Liver (tissue), 9 donors: ENCODE results near the gene MT4. TPM values are rescaled to one million over a fixed set of nuclear protein-coding genes. Genes with fewer than 3 reads are reported as not detected.

Experiments used
- DNase-seq: peaks from one replicate; pipeline ENCODE4 v3.0.0-alpha.2; 2017; ENCODE audit warnings: low spot score
- H3K27ac ChIP-seq, 2 donors: one replicate each; pipeline ENCODE4 v1.7.0; 2013; ENCODE audit warnings: inconsistent platforms in 2 of 2, low read length in 2 of 2, control low read depth in 1 of 2, low read depth in 1 of 2, mild to moderate bottlenecking in 1 of 2
- H3K27me3 ChIP-seq, 4 donors: one replicate each; pipeline versions ENCODE4 v1.6.1 to v1.7.0; 2013; ENCODE audit warnings: low read length in 3 of 4, inconsistent platforms in 1 of 4, mild to moderate bottlenecking in 1 of 4, moderate library complexity in 1 of 4; ENCODE audit not compliant: control insufficient read depth in 4 of 4, insufficient read depth in 4 of 4
- H3K36me3 ChIP-seq, 4 donors: one replicate each; pipeline versions ENCODE4 v1.6.1 to v1.7.0; 2013; ENCODE audit warnings: low read length in 3 of 4, mild to moderate bottlenecking in 3 of 4, low read depth in 1 of 4, moderate library complexity in 1 of 4; ENCODE audit not compliant: control insufficient read depth in 4 of 4, insufficient read depth in 3 of 4
- H3K4me1 ChIP-seq, 4 donors: one replicate each; pipeline versions ENCODE4 v1.6.1 to v1.7.0; 2013; ENCODE audit warnings: low read length in 3 of 4, mild to moderate bottlenecking in 3 of 4, moderate library complexity in 1 of 4; ENCODE audit not compliant: control insufficient read depth in 4 of 4, insufficient read depth in 4 of 4
- H3K4me3 ChIP-seq, 3 donors: one replicate each; pipeline versions ENCODE4 v1.6.1 to v1.7.0; 2013; ENCODE audit warnings: low read length in 3 of 3, control low read depth in 1 of 3, low read depth in 1 of 3, mild to moderate bottlenecking in 1 of 3
- H3K9ac ChIP-seq, 2 donors: one replicate each; pipeline ENCODE4 v1.7.0; 2013; ENCODE audit warnings: low read length in 2 of 2, mild to moderate bottlenecking in 2 of 2, moderate library complexity in 2 of 2, control low read depth in 1 of 2, low read depth in 1 of 2
- H3K9me3 ChIP-seq, 4 donors: one replicate each; pipeline versions ENCODE4 v1.6.1 to v1.7.0; 2013; ENCODE audit warnings: low read length in 3 of 4; ENCODE audit not compliant: control insufficient read depth in 4 of 4
- ATF3 ChIP-seq: IDR thresholded peaks from 2 replicates; pipeline ENCODE4 v1.6.1; 2016; ENCODE audit warnings: antibody characterized with exemption
- CTCF ChIP-seq: fragments of 150-350 bp; IDR thresholded peaks from 2 replicates; pipeline ENCODE4 v1.5.1; 2017; ENCODE audit warnings: improper control_type of control experiment, low read depth, low read length; ENCODE audit not compliant: missing input control
- EGR1 ChIP-seq, 2 donors: IDR thresholded peaks; 2 replicates each; pipeline ENCODE4 v1.6.1; 2016 to 2018; ENCODE audit warnings: antibody characterized with exemption in 2 of 2, low read depth in 2 of 2
- FOXA2 ChIP-seq: IDR thresholded peaks from 2 replicates; pipeline ENCODE4 v1.6.1; 2016; ENCODE audit warnings: antibody characterized with exemption
- GABPA ChIP-seq, 2 donors: IDR thresholded peaks in 1 of 2; conservative IDR thresholded peaks in 1 of 2; 2 replicates each; pipeline ENCODE4 v1.6.1; 2016; ENCODE audit warnings: antibody characterized with exemption in 2 of 2, mild to moderate bottlenecking in 1 of 2, moderate library complexity in 1 of 2
- HNF4A ChIP-seq, 2 donors: conservative IDR thresholded peaks; 2 replicates each; pipeline ENCODE4 v1.6.1; 2016; ENCODE audit warnings: antibody characterized with exemption in 2 of 2, mild to moderate bottlenecking in 2 of 2
- HNF4G ChIP-seq: IDR thresholded peaks from 2 replicates; pipeline ENCODE4 v1.6.1; 2016; ENCODE audit warnings: antibody characterized with exemption
- JUND ChIP-seq, 2 donors: IDR thresholded peaks; 2 replicates each; pipeline ENCODE4 v1.6.1; 2016; ENCODE audit warnings: antibody characterized with exemption in 2 of 2
- MAX ChIP-seq: IDR thresholded peaks from 2 replicates; pipeline ENCODE4 v1.6.1; 2016; ENCODE audit warnings: antibody characterized with exemption
- NR2F2 ChIP-seq: IDR thresholded peaks from 2 replicates; pipeline ENCODE4 v1.6.1; 2016; ENCODE audit warnings: antibody characterized with exemption
- RAD21 ChIP-seq, 2 donors: IDR thresholded peaks; 2 replicates each; pipeline ENCODE4 v1.6.1; 2016; ENCODE audit warnings: antibody characterized with exemption in 2 of 2, mild to moderate bottlenecking in 2 of 2
- REST ChIP-seq: IDR thresholded peaks from 2 replicates; pipeline ENCODE4 v1.6.1; 2016; ENCODE audit warnings: antibody characterized with exemption, mild to moderate bottlenecking
- RXRA ChIP-seq, 2 donors: IDR thresholded peaks; 2 replicates each; pipeline ENCODE4 v1.6.1; 2017 to 2018; ENCODE audit warnings: antibody characterized with exemption in 2 of 2, mild to moderate bottlenecking in 1 of 2
- SP1 ChIP-seq: IDR thresholded peaks from 2 replicates; pipeline ENCODE4 v1.6.1; 2018; ENCODE audit warnings: antibody characterized with exemption, mild to moderate bottlenecking
- TAF1 ChIP-seq: conservative IDR thresholded peaks from 2 replicates; pipeline ENCODE4 v1.6.1; 2016; ENCODE audit warnings: antibody characterized with exemption, mild to moderate bottlenecking
- YY1 ChIP-seq: IDR thresholded peaks from 2 replicates; pipeline ENCODE4 v1.6.1; 2016; ENCODE audit warnings: antibody characterized with exemption, mild to moderate bottlenecking
- ZBTB33 ChIP-seq: IDR thresholded peaks from 2 replicates; pipeline ENCODE4 v1.6.1; 2016; ENCODE audit warnings: antibody characterized with exemption
- WGBS: extraction: QIAGEN DNeasy Blood & Tissue Kit; methylation state at CpG from one replicate; pipeline ENCODE4 v1.1.7; 2013; 5-methylcytosine and 5-hydroxymethylcytosine counted together
- polyA plus RNA-seq, 2 donors: library from polyadenylated mRNA; stranded (reverse) in 1 of 2; unstranded in 1 of 2; fragments of 200-250 nt in 1 of 2; fragments of >200 nt in 1 of 2; fragmentation: Nextera tagmentation in 1 of 2; extraction: Ambion mirVana in 1 of 2; gene quantifications; one replicate each; pipeline versions ENCODE4 v1.2.1 to v1.2.3, GENCODE V29; 2013 to 2015
- total RNA-seq, 2 donors: library from RNA; depleted of rRNA; stranded (reverse); fragments of >200 nt; gene quantifications; one replicate each; pipeline ENCODE4 v1.2.3, GENCODE V29; 2014
- donor health status: healthy.
- donor health status: healthy.
- donor health status: healthy.
- donor health status: healthy.
- donor health status: healthy.

The MT4 gene
- total and polyA plus RNA-seq, 4 donors = not detected

- H3K9me3 ChIP-seq = no peaks in the 10 kb centered on the region
- no peaks in the 10 kb centered on the region for H3K27me3 ChIP-seq
- H3K9ac ChIP-seq = no peak overlapping the region
- H3K27ac ChIP-seq = no peak overlapping the region
- H3K36me3 ChIP-seq = no peaks in the 10 kb centered on the region
- H3K4me3 ChIP-seq = no peak overlapping the region
- 91% methylated on average over 11 of the region's 11 CpGs for WGBS
- H3K4me1 ChIP-seq = no peaks in the 10 kb centered on the region
- DNase-seq = no peak
- TF ChIP-seq REST (no peak), MAX (no peak), FOXA2 (no peak), ATF3 (no peak), HNF4G (no peak), RXRA (IDR thresholded peaks at IDR 0.05) (no peak), HNF4A (conservative IDR thresholded peaks at IDR 0.05) (no peak), NR2F2 (no peak), RAD21 (IDR thresholded peaks at IDR 0.05) (no peak), SP1 (no peak), ZBTB33 (no peak), GABPA (IDR thresholded peaks at IDR 0.05 in 1 of 2, conservative IDR thresholded peaks at IDR 0.05 in 1 of 2) (no peak), CTCF (no peak), JUND (IDR thresholded peaks at IDR 0.05) (no peak), YY1 (no peak), TAF1 (no peak)
Observed at GRCh38 chr16:56571525-56571924, 6.7 kb downstream of the MT4 start.

GRCh38 chr16:56574625-56575024 is 9.8 kb downstream of the MT4 start:
- Histone ChIP-seq H3K27ac (no peak overlapping the region), H3K9me3 (no peaks in the 10 kb centered on the region), H3K36me3 (no peaks in the 10 kb centered on the region), H3K4me3 (no peak overlapping the region), H3K27me3 (no peaks in the 10 kb centered on the region), H3K4me1 (no peaks in the 10 kb centered on the region), H3K9ac (no peak overlapping the region)
- 75% methylated on average over 1 of the region's 1 CpG for WGBS
- DNase-seq = no peak
- TF ChIP-seq ATF3 (no peak), REST (no peak), RXRA (IDR thresholded peaks at IDR 0.05) (no peak), EGR1 (IDR thresholded peaks at IDR 0.05; ENCODE audit: low read depth in 2 of 2) (no peak), HNF4A (conservative IDR thresholded peaks at IDR 0.05) (no peak)
